SU-DHL-6 (cell line): ENCODE measurements around the gene SLC9A9.

Experiments
- CTCF ChIP-seq: fragments of 200-600 bp; sonication (generic); IDR thresholded peaks from one replicate; pipeline ENCODE4 v1.5.1; 2017; ENCODE audit warnings: antibody characterized with exemption, mild to moderate bottlenecking, low read length, moderate library complexity; ENCODE audit not compliant: insufficient read depth, poor library complexity, severe bottlenecking
- EZH2phosphoT487 ChIP-seq: fragments of 200-600 bp; sonication (generic), shearing (Covaris generic); conservative IDR thresholded peaks from 2 replicates; pipeline ENCODE4 v1.6.1; 2018; ENCODE audit warnings: mild to moderate bottlenecking, antibody characterized with exemption, low read length, moderate library complexity, mixed read lengths

GRCh38 chr3:143328451-143328850 is 519.8 kb downstream of the SLC9A9 start:
- no peak for TF ChIP-seq CTCF
- TF ChIP-seq EZH2phosphoT487, result no peak
